Activated T-cell treated with anti-CD3 and anti-CD28 coated beads, Interleukin-2, amount 50 U/mL, for 24 hours (primary cell): ENCODE results near the gene CD300LB.
A peak's percentile ranks its signal among the peaks of the same experiment; 100 is the strongest.

Experiments used
- DNase-seq: peaks from one replicate; pipeline ENCODE4 v3.0.0-alpha.2; 2020
- H3K27ac Mint-ChIP-seq: 2 replicates; pipeline ENCODE4 v1.8.0; 2020; ENCODE audit warnings: mild to moderate bottlenecking, mixed read lengths
- H3K27me3 Mint-ChIP-seq: 2 replicates; pipeline ENCODE4 v1.8.0; 2020; ENCODE audit warnings: mixed read lengths
- H3K36me3 Mint-ChIP-seq: 2 replicates; pipeline ENCODE4 v1.8.0; 2020; ENCODE audit warnings: low read depth, mixed read lengths
- H3K4me1 Mint-ChIP-seq: 2 replicates; pipeline ENCODE4 v1.8.0; 2020; ENCODE audit warnings: low read depth, mixed read lengths
- H3K4me3 Mint-ChIP-seq: 2 replicates; pipeline ENCODE4 v1.8.0; 2020; ENCODE audit warnings: mild to moderate bottlenecking, moderate library complexity, mixed read lengths
- H3K9me3 Mint-ChIP-seq: 2 replicates; pipeline ENCODE4 v1.8.0; 2020; ENCODE audit warnings: mixed read lengths

CD300LB gene

GRCh38 chr17:74543406-74543805, 12.1 kb upstream of the CD300LB start:
- Mint-ChIP-seq H3K27ac (no peak overlapping the region), H3K4me3 (no peak overlapping the region), H3K36me3 (no peaks in the 10 kb centered on the region), H3K9me3 (no peaks in the 10 kb centered on the region), H3K4me1 (peaks cover 5% of the 10 kb centered on the region), H3K27me3 (peaks cover 2% of the 10 kb centered on the region)
- no peak for DNase-seq

DNA sequence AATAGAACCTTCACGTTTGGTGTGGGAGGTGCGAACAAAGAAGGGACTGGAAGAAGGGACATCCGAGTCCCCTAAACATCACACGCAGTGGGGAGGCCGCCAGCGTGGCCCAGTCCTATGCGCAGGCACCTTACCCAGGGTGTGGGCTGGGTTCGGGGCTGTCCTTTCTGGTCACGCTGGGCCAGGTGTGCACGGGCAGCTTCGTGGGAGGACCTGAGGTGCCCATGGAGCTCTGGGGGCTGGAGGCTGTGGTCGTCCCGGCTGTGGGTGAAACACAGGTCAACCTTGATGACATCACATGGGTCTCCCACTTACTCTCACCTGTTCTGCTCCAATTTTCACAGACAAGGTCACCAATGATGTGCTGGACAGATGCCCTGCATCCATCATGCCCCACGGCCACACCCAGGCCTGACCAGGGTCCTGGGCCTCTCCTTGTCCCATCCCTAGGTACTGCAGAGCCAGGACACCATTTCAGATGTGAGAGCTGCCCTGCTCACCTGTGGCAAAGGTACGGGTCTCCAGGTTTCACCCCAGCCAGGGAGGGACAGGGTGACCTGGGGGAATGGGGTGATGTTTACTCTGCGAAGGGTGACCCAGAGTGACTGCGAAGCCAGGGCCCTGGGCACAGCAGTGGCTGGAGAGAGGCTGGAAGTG, 11.6 kb upstream of the CD300LB start:
- no peak for DNase-seq
- Mint-ChIP-seq H3K4me1 (peaks cover 3% of the 10 kb centered on the region), H3K9me3 (no peaks in the 10 kb centered on the region), H3K27ac (no peak overlapping the region), H3K27me3 (peaks cover 2% of the 10 kb centered on the region), H3K36me3 (no peaks in the 10 kb centered on the region), H3K4me3 (no peak overlapping the region)

- peaks cover 2% of the 10 kb centered on the region for H3K27me3 Mint-ChIP-seq
- no peak overlapping the region for H3K4me3 Mint-ChIP-seq
- no peak overlapping the region for H3K27ac Mint-ChIP-seq
- peak; percentile 2 for DNase-seq
- no peaks in the 10 kb centered on the region for H3K36me3 Mint-ChIP-seq
- H3K4me1 Mint-ChIP-seq = no peaks in the 10 kb centered on the region
- no peaks in the 10 kb centered on the region for H3K9me3 Mint-ChIP-seq
These were observed 10.9 kb upstream of the CD300LB start for GRCh38 chr17:74542166-74542565.

DNA sequence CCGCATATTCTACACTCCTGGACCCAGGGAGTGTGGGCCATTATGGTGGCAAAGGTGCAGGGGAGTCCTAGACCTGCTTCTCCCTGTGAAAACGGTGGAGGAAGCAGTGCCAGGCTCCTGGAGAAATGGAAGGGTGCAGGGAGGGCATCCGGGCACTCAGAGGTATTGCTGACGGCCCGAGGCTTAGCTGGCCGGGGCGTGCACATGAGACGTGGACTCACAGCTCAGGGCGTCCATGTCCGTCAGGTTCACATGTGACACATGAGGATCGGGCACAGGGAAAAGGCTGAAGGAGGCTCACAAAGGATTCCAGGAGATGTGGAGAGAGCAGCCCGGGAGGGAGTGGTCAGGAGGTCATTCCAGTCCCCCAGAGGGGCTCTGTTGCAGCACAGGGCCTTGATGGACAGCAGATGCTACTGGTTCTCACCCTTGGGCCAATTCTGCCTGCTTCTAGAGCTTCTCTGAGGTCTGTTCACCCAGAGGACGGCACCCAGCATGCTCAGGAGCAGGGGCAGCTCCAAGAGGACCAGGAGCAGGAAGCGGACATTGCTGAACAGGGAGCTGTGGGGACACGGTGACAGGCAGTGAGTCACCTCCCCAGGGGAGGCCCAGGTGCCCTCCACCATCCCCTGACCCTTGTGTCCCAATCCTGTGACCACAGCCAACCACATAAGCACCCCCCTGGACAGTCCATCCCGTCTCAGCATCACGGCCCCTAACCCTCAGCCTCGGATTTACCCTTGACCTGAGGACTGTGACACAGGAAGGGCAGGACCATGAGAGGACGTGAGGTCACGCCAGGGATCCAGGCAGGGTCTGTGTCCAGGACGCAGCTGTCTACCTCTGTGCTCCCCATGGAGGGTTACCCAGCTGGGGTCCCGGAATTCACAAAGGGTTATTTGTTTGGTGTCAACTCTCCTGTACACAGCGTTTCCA, 10.2 kb upstream of the CD300LB start:
- no peak overlapping the region for H3K4me3 Mint-ChIP-seq
- H3K4me1 Mint-ChIP-seq = no peaks in the 10 kb centered on the region
- H3K9me3 Mint-ChIP-seq = no peaks in the 10 kb centered on the region
- H3K27me3 Mint-ChIP-seq = peaks cover 2% of the 10 kb centered on the region
- no peak overlapping the region for H3K27ac Mint-ChIP-seq
- no peaks in the 10 kb centered on the region for H3K36me3 Mint-ChIP-seq
- DNase-seq = no peak

GRCh38 chr17:74539281-74539820, 8.1 kb upstream of the CD300LB start:
- Mint-ChIP-seq H3K4me3 (no peak overlapping the region), H3K4me1 (no peaks in the 10 kb centered on the region), H3K9me3 (no peaks in the 10 kb centered on the region), H3K27me3 (peaks cover 6% of the 10 kb centered on the region), H3K27ac (no peak overlapping the region), H3K36me3 (no peaks in the 10 kb centered on the region)
- no peak for DNase-seq

DNA sequence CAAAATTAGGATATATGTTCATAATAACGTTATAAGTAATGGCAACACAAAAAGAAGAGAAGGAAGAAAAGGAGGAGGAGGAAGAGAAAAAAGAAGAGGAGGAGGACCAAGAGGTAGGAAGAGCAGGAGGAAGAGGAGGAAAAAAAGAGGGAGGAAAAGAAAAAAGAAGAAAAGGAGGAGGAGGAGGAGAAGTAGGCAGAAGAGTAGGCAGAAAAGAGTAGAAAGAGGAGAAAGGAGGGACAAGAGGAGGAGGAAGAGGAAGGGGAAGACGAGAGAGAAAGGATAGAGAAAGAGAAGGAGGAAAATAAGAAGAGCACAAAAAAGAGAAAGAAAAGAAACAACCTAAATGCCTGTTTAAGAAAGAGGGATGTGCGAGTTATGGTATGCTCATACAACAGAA, 5.6 kb upstream of the CD300LB start:
- H3K4me1 Mint-ChIP-seq = peaks cover 4% of the 10 kb centered on the region
- DNase-seq = no peak
- H3K27me3 Mint-ChIP-seq = peaks cover 27% of the 10 kb centered on the region
- no peak overlapping the region for H3K4me3 Mint-ChIP-seq
- H3K9me3 Mint-ChIP-seq = no peaks in the 10 kb centered on the region
- H3K36me3 Mint-ChIP-seq = no peaks in the 10 kb centered on the region
- H3K27ac Mint-ChIP-seq = no peak overlapping the region

DNA sequence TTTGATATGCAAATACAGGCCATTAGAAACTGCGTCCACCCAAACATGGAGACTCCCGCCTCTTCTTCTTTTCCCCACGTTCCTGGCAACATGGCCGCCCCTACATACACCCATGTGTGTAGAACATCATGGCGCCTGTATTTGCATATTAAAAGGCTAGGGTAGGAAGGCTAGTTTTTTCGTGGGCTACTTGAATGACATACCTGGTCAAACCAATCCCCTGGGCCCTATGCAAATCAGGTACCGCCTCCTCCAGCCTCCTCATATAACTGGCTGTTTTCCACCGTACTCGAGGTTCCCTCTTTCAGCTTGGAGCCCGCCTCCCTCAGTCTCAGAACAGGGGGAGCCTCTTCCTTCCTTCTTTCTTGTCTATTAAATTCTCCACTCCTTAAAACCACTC, 840 bp upstream of the CD300LB start:
- DNase-seq = peak; percentile 15
- Mint-ChIP-seq H3K9me3 (no peaks in the 10 kb centered on the region), H3K36me3 (no peaks in the 10 kb centered on the region), H3K4me3 (no peak overlapping the region), H3K4me1 (peaks cover 4% of the 10 kb centered on the region), H3K27ac (no peak overlapping the region), H3K27me3 (peaks cover 41% of the 10 kb centered on the region)

GRCh38 chr17:74530831-74531150, 484 bp downstream of the CD300LB start:
- no peaks in the 10 kb centered on the region for H3K36me3 Mint-ChIP-seq
- DNase-seq = no peak
- no peaks in the 10 kb centered on the region for H3K9me3 Mint-ChIP-seq
- no peak overlapping the region for H3K27ac Mint-ChIP-seq
- no peak overlapping the region for H3K4me3 Mint-ChIP-seq
- peaks cover 4% of the 10 kb centered on the region for H3K4me1 Mint-ChIP-seq
- peaks cover 45% of the 10 kb centered on the region for H3K27me3 Mint-ChIP-seq

DNA sequence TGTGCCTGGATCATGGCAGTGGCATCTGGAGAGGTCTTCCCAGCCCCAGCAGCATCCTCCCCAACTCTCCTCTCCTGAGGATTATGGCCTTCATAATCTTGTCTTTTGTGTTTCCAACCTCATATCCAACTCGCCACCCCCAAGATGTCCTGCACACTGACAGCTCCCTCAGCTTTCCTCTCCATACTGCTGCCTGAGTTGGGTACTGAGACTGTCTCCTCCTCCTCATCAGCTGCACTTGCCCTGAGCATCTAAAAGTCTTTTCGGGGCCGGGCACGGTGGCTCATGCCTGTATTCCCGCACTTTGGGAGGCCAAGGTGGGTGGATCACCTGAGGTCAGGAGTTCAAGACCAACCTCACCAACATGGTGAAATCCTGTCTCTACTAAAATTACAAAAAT, 2.0 kb downstream of the CD300LB start:
- H3K9me3 Mint-ChIP-seq = no peaks in the 10 kb centered on the region
- H3K4me1 Mint-ChIP-seq = peaks cover 4% of the 10 kb centered on the region
- peaks cover 45% of the 10 kb centered on the region for H3K27me3 Mint-ChIP-seq
- no peak for DNase-seq
- no peak overlapping the region for H3K27ac Mint-ChIP-seq
- H3K4me3 Mint-ChIP-seq = no peak overlapping the region
- no peaks in the 10 kb centered on the region for H3K36me3 Mint-ChIP-seq

- H3K4me1 Mint-ChIP-seq = peaks cover 4% of the 10 kb centered on the region
- DNase-seq = peak; percentile 12
- H3K27ac Mint-ChIP-seq = no peak overlapping the region
- no peaks in the 10 kb centered on the region for H3K9me3 Mint-ChIP-seq
- H3K36me3 Mint-ChIP-seq = no peaks in the 10 kb centered on the region
- H3K4me3 Mint-ChIP-seq = no peak overlapping the region
- peaks cover 46% of the 10 kb centered on the region for H3K27me3 Mint-ChIP-seq
These were observed 2.6 kb downstream of the CD300LB start for GRCh38 chr17:74528491-74529199.

- H3K9me3 Mint-ChIP-seq = peaks cover 4% of the 10 kb centered on the region
- no peak overlapping the region for H3K27ac Mint-ChIP-seq
- DNase-seq = peak; percentile 8
These were observed 3.5 kb downstream of the CD300LB start for GRCh38 chr17:74527756-74528155.

DNA sequence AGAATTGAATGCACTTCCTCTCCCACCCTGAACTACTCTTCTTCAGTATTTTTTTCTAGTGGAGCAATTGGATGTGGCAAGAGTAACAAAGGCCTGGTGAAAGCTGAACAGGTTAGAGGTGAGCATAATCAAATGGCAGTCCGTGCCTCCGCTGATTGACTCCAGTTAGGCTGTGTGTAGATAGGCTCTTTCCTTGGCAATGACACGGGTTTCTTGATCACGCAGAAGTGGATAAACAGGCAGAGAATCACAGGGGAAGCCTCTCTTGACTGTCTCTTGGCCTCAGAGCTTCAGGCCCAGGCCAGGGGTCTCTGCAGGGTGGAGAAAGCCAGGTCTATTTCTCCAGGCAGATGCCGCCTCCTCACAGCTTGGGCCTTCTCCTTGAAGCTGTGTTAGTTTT, 4.2 kb downstream of the CD300LB start:
- Mint-ChIP-seq H3K36me3 (no peaks in the 10 kb centered on the region), H3K4me1 (no peaks in the 10 kb centered on the region), H3K4me3 (no peak overlapping the region)

More at GRCh38 chr17:74527756-74528155, 3.5 kb downstream of the CD300LB start:
- H3K4me3 Mint-ChIP-seq = no peak overlapping the region
- H3K4me1 Mint-ChIP-seq = peaks cover 2% of the 10 kb centered on the region
- no peaks in the 10 kb centered on the region for H3K36me3 Mint-ChIP-seq
- peaks cover 46% of the 10 kb centered on the region for H3K27me3 Mint-ChIP-seq

DNA sequence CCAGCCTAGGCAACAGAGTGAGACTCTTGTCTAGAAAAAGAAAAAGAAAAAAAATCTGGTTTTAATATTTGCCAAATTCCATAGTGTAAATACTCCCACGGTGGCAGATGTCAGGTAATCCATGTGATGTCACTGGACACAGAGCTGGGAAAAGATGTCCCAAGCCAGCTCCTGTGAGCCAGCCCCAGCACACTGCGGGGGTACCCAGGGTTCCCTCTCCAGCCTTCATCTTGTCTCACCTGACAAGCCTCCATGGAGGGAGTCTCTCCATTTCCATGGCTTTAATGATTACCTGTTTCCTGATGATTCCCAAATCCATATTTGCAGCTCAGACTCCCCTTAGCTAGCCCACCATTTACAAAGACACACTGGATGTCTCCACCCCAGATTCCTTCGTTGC, 4.6 kb downstream of the CD300LB start:
- Mint-ChIP-seq H3K36me3 (no peaks in the 10 kb centered on the region), H3K4me3 (no peak overlapping the region), H3K27ac (no peak overlapping the region), H3K9me3 (peaks cover 4% of the 10 kb centered on the region), H3K4me1 (peaks cover 2% of the 10 kb centered on the region), H3K27me3 (peaks cover 46% of the 10 kb centered on the region)
- no peak for DNase-seq

More for the DNA sequence above, 4.2 kb downstream of the CD300LB start:
- H3K27ac Mint-ChIP-seq = no peak overlapping the region
- peaks cover 4% of the 10 kb centered on the region for H3K9me3 Mint-ChIP-seq
- peak; percentile 13 for DNase-seq
- peaks cover 46% of the 10 kb centered on the region for H3K27me3 Mint-ChIP-seq

DNA sequence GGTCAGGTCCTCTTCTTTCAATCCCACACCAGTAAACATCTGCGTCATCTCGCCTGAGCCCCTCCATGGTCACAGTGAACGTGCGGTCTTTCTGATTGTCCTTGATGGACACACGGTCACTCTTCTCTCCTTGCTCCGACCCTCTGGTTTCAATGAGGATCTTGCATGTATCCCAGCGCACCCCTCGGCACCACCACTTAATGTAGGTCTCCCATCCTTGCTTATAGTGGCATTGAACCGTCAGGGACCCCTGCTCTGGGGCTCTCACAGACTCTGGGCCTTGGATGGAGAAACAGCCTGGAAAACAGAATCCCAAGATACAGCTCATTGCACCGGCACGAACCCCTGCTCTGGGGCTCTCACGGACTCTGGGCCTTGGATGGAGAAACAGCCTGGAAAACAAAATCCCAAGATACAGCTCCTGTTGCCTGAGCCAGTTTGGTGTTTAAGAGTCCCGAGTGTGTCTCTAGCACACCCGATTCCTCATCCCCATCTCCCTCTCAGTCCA, 5.4 kb downstream of the CD300LB start:
- Mint-ChIP-seq H3K36me3 (no peaks in the 10 kb centered on the region), H3K27me3 (peaks cover 46% of the 10 kb centered on the region), H3K4me1 (peaks cover 9% of the 10 kb centered on the region), H3K9me3 (peaks cover 6% of the 10 kb centered on the region), H3K4me3 (no peak overlapping the region), H3K27ac (no peak overlapping the region)
- no peak for DNase-seq
